Lung (tissue), 12 donors: ENCODE data around the gene TMEM147. TPM values are rescaled to one million over a fixed set of nuclear protein-coding genes. Genes with fewer than 3 reads are reported as not detected.
A peak's percentile ranks its signal among the peaks of the same experiment; 100 is the strongest.

ENCODE experiments used
- ATAC-seq: fragments of 200-7000 bp; cut with Tn5 transposase; one replicate; pipeline ENCODE4 v1.9.1; 2020; ENCODE audit warnings: moderate number of reproducible peaks; ENCODE audit not compliant: insufficient read depth, low FRiP score
- DNase-seq, 3 donors: peaks; one replicate each; pipeline ENCODE4 v3.0.0-alpha.2; 2013 to 2017
- H3K27ac ChIP-seq, 2 donors: one replicate each; pipeline ENCODE4 v1.5.1; 2013; ENCODE audit warnings: mild to moderate bottlenecking in 2 of 2, moderate library complexity in 2 of 2, control low read depth in 1 of 2, inconsistent platforms in 1 of 2, low read depth in 1 of 2, low read length in 1 of 2
- H3K27me3 ChIP-seq, 3 donors: one replicate each; pipeline ENCODE4 v1.5.1; 2013; ENCODE audit warnings: low read length in 2 of 3; ENCODE audit not compliant: control insufficient read depth in 3 of 3, insufficient read depth in 3 of 3
- H3K36me3 ChIP-seq, 4 donors: one replicate each; pipeline ENCODE4 v1.5.1; 2013; ENCODE audit warnings: low read length in 4 of 4, mild to moderate bottlenecking in 1 of 4, moderate library complexity in 1 of 4; ENCODE audit not compliant: control insufficient read depth in 4 of 4, insufficient read depth in 4 of 4
- H3K4me1 ChIP-seq, 5 donors: one replicate each; pipeline ENCODE4 v1.5.1; 2013; ENCODE audit warnings: low read length in 5 of 5, mild to moderate bottlenecking in 2 of 5, moderate library complexity in 1 of 5; ENCODE audit not compliant: control insufficient read depth in 5 of 5, insufficient read depth in 5 of 5
- H3K4me3 ChIP-seq: one replicate; pipeline ENCODE4 v1.5.1; 2013; ENCODE audit warnings: mild to moderate bottlenecking, control low read depth, moderate library complexity
- H3K9ac ChIP-seq, 2 donors: one replicate each; pipeline ENCODE4 v1.5.1; 2013; ENCODE audit warnings: low read length in 2 of 2, control low read depth in 1 of 2; ENCODE audit not compliant: insufficient read depth in 1 of 2
- H3K9me3 ChIP-seq, 4 donors: one replicate each; pipeline ENCODE4 v1.5.1; 2013; ENCODE audit warnings: low read length in 3 of 4, mild to moderate bottlenecking in 1 of 4, moderate library complexity in 1 of 4; ENCODE audit not compliant: control insufficient read depth in 4 of 4, insufficient read depth in 3 of 4
- WGBS, 2 donors: extraction: QIAGEN DNeasy Blood & Tissue Kit; methylation state at CpG; one replicate each; pipeline ENCODE4 v1.1.7; 2013; 5-methylcytosine and 5-hydroxymethylcytosine counted together
- polyA plus RNA-seq, 2 donors: library from polyadenylated mRNA; stranded (reverse); fragments of 200-250 nt; gene quantifications; one replicate each; pipeline ENCODE4 v1.2.1, GENCODE V29; 2013
- total RNA-seq, 2 donors: library from RNA; depleted of rRNA in 1 of 2; stranded (reverse); fragments of >200 nt in 1 of 2; gene quantifications; one replicate each; pipeline ENCODE4 v1.2.1, GENCODE V29; 2014 to 2021
- TF ChIP-seq, protein P1 (sequence below): IDR thresholded peaks from 2 replicates; pipeline ENCODE4 v1.5.1; 2012; ENCODE audit warnings: mild to moderate bottlenecking; ENCODE audit errors: control extremely low read depth, extremely low read depth
- donor health status: control.
- donor health status: control.
- donor health status: Bipolar disorder and iron deficiency.
- donor health status: healthy.
- donor health status: DM: yes; HTN: yes; CAD: no.

TMEM147 gene
- total and polyA plus RNA-seq, 4 donors: 39.0 to 167 (median 124) TPM

DNA sequence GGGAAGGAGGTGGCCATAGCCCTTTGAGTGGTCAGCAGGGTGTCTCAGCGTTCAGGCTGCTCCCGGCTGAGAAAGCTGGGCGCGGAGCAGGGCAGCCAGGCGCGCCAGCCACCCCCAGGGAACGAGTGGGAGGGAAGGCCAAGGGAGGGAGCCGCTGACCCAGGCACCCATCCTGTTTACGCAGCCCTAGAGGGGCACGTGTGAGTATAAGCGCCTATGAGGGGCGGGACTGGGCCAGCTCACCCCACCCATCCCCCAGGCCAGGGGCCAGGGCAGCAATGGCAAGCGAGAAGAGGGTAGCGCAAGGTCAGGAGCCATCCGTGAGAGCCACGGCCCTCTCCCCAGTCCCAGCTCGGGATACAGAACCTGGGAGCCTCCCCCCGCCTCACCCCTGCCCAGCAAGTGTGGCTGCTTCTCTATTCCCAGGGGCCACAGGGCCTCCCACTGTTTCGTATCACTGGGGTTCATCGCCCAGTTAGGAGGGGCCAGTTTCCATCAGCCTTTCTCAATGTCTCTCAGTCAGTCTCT, 31.1 kb upstream of the TMEM147 start:
- DNase-seq (no peak), ATAC-seq (no peak)
- no peaks in the 10 kb centered on the region for H3K36me3 ChIP-seq
- peaks cover 0 to 7% (median 5%) of the 10 kb centered on the region in 3 donors for H3K27me3 ChIP-seq
- no peak overlapping the region for H3K4me3 ChIP-seq
- no peak overlapping the region for H3K27ac ChIP-seq
- WGBS, 2 donors: 26 to 34% methylated on average over 20 of the region's 20 CpGs
- H3K9ac ChIP-seq: no peak overlapping the region
- TF ChIP-seq, protein P1, sequence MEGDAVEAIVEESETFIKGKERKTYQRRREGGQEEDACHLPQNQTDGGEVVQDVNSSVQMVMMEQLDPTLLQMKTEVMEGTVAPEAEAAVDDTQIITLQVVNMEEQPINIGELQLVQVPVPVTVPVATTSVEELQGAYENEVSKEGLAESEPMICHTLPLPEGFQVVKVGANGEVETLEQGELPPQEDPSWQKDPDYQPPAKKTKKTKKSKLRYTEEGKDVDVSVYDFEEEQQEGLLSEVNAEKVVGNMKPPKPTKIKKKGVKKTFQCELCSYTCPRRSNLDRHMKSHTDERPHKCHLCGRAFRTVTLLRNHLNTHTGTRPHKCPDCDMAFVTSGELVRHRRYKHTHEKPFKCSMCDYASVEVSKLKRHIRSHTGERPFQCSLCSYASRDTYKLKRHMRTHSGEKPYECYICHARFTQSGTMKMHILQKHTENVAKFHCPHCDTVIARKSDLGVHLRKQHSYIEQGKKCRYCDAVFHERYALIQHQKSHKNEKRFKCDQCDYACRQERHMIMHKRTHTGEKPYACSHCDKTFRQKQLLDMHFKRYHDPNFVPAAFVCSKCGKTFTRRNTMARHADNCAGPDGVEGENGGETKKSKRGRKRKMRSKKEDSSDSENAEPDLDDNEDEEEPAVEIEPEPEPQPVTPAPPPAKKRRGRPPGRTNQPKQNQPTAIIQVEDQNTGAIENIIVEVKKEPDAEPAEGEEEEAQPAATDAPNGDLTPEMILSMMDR: no peak
- peaks cover 0 to 13% (median 0%) of the 10 kb centered on the region in 5 donors for H3K4me1 ChIP-seq
- H3K9me3 ChIP-seq: no peaks in the 10 kb centered on the region

DNA sequence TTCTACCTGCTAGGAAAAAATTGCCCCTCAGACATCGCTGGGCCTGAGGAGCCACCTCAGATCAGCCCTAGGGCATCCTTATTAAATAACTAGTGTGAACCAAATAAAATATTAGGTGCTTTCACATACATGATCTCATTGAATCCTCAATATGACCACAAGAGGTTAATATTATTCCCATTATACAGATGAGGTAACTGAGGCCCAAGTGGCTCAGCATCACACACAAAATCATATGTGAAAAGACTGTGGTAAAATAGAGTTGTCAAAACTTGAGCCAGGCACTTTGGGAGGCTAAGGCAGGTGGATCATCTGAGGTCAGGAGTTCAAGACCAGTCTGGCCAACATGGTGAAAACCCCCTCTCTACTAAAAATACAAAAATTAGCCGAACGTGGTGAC, 29.1 kb upstream of the TMEM147 start:
- 95 to 96% methylated on average over 3 of the region's 3 CpGs for WGBS, 2 donors
- no peak for ATAC-seq

DNA sequence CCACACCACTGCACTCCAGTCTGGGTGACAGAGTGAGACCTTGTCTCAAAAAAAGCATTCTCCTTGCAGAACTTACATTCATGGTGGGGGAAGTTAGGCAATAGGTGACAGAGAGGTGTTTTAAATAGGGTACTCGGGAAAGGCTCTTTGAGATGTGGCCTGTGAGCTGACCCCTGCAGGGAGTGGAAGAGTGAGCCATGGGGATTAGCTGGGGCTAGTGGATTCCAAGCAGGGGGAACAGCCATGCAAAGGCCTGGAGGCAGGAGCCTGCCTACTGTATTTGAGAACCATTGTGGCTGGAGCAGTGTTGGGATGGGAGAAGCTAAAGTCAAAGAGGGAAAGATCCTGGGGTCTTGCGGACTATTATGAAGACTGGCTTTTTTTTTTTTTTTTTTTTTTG, 28.1 kb upstream of the TMEM147 start:
- 69 to 81% methylated on average over 2 of the region's 2 CpGs for WGBS, 2 donors
- TF ChIP-seq, protein P1: no peak
- no peaks in the 10 kb centered on the region for H3K9me3 ChIP-seq
- no peak overlapping the region for H3K4me3 ChIP-seq
- H3K27me3 ChIP-seq: peaks cover 0 to 2% (median 0%) of the 10 kb centered on the region in 3 donors
- H3K9ac ChIP-seq: no peak overlapping the region
- peaks cover 0 to 5% (median 0%) of the 10 kb centered on the region in 5 donors for H3K4me1 ChIP-seq
- H3K36me3 ChIP-seq: no peaks in the 10 kb centered on the region
- DNase-seq: no peak
- no peak overlapping the region for H3K27ac ChIP-seq
- no peak for ATAC-seq

More for the DNA sequence above, 29.1 kb upstream of the TMEM147 start:
- no peak for DNase-seq
- TF ChIP-seq, protein P1: no peak
- H3K4me1 ChIP-seq: peaks cover 0 to 5% (median 0%) of the 10 kb centered on the region in 5 donors
- H3K27me3 ChIP-seq: peaks cover 0 to 2% (median 0%) of the 10 kb centered on the region in 3 donors
- no peak overlapping the region for H3K9ac ChIP-seq
- no peaks in the 10 kb centered on the region for H3K9me3 ChIP-seq
- H3K36me3 ChIP-seq: no peaks in the 10 kb centered on the region
- H3K4me3 ChIP-seq: no peak overlapping the region
- no peak overlapping the region for H3K27ac ChIP-seq

DNA sequence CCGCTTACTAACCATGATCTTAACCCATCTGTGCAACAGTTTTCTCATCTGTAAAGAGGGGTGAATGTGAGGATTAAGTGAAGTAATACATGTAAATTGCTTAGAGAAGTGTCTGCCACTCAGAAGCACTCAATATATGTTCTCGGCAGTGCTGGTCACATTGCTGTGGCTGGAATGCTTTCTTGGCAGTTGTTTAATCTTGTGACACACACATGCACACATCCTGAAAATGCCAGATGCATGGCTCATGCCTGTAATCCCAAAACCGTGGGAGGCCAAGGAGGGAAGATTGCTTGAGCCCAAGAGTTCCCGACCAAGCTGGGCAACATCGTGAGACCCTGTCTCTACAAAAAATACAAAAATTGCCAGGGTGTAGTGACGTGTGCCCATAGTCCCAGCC, 27.1 kb upstream of the TMEM147 start:
- peak overlapping the region in 1 of 2 donors; percentile 15 for H3K27ac ChIP-seq
- H3K9me3 ChIP-seq: no peaks in the 10 kb centered on the region
- DNase-seq (peak; percentile 46 to 66 (median 56)), ATAC-seq (no peak)
- peaks cover 0 to 5% (median 0%) of the 10 kb centered on the region in 5 donors for H3K4me1 ChIP-seq
- WGBS, 2 donors: 56 to 82% methylated on average over 6 of the region's 6 CpGs
- no peaks in the 10 kb centered on the region for H3K36me3 ChIP-seq
- H3K9ac ChIP-seq: no peak overlapping the region
- TF ChIP-seq, protein P1: no peak
- peaks cover 0 to 2% (median 0%) of the 10 kb centered on the region in 3 donors for H3K27me3 ChIP-seq
- no peak overlapping the region for H3K4me3 ChIP-seq
